ENCODE measurements around the gene CSF3. TPM values are rescaled to one million over a fixed set of nuclear protein-coding genes. Genes with fewer than 3 reads are reported as not detected.

Gene CSF3
- total RNA-seq = 10 to 100 TPM in 1 of 4 donors, 1 to 10 TPM in 1, not detected in 2; 2.6 to 38.9 TPM

GRCh38 chr17:40015005-40015997 is at the start of gene CSF3:
Gene CSF3 (plus strand): TSS chr17:40015440. CDS start chr17:40015475, 35 bp downstream.
- Histone ChIP-seq H3K4me1 (peaks cover 24 to 44% (median 34%) of the 10 kb centered on the region in 4 donors), H3K27ac (peak within 1 kb of the TSS; percentile 13 to 70 (median 61)), H3K4me3 (no peak within 1 kb of the TSS), H3K27me3 (no peaks in the 10 kb centered on the region), H3K36me3 (peaks cover 0 to 3% (median 0%) of the 10 kb centered on the region in 4 donors), H3K9me3 (no peaks in the 10 kb centered on the region)
- TF ChIP-seq POLR2AphosphoS5 (IDR thresholded peaks at IDR 0.05) (peak in 1 of 3 donors; percentile 6), EP300 (IDR thresholded peaks at IDR 0.05; ENCODE audit: low read depth) (no peak), POLR2A (IDR thresholded peaks at IDR 0.05) (peak; percentile 41), CTCF (IDR thresholded peaks at IDR 0.05) (no peak)
- in situ Hi-C loops (cut with MboI; ENCODE audit: low pct_ligation_motif_present in 1 of 4, low pct_unique_long_range_greater_than_20kb in 1 of 4, low sequenced_read_pairs in 3 of 4) = loop anchor here in 1 of 4 donors (25.0 kb wide), 1 partner anchor 272 kb away; the partner anchor contains the start of gene CDC6
- DNase-seq = peak; percentile 62
- 40% methylated on average over 4 to 19 of the region's 20 CpGs for WGBS, 2 donors (ENCODE audit: low coverage in 1 of 2)
- intact Hi-C loops (cut with DNase I; ENCODE audit: low total_unique reads) = loop anchor here (10.0 kb wide), 2 partner anchors 110 to 180 kb away; partner anchors contain the start of gene MSL1

- no peak for DNase-seq
- in situ Hi-C loops (cut with MboI; ENCODE audit: low pct_ligation_motif_present in 1 of 4, low pct_unique_long_range_greater_than_20kb in 1 of 4, low sequenced_read_pairs in 3 of 4) = no loop called here
- TF ChIP-seq POLR2A (IDR thresholded peaks at IDR 0.05) = no peak
- no peak for TF ChIP-seq POLR2AphosphoS5 (IDR thresholded peaks at IDR 0.05)
- TF ChIP-seq CTCF (IDR thresholded peaks at IDR 0.05) = no peak
- no peak for TF ChIP-seq EP300 (IDR thresholded peaks at IDR 0.05; ENCODE audit: low read depth)
- Histone ChIP-seq H3K27me3 (no peaks in the 10 kb centered on the region), H3K36me3 (no peaks in the 10 kb centered on the region), H3K9me3 (no peaks in the 10 kb centered on the region), H3K4me3 (no peak overlapping the region), H3K27ac (no peak overlapping the region), H3K4me1 (peaks cover 0 to 24% (median 16%) of the 10 kb centered on the region in 4 donors)
- intact Hi-C loops (cut with DNase I; ENCODE audit: low total_unique reads) = no loop called here
- 64% methylated on average over 6 of the region's 6 CpGs; no CpG with 5 or more reads in 1 of the 2 donors for WGBS, 2 donors (ENCODE audit: low coverage in 1 of 2)
Measured at GRCh38 chr17:39966771-39967170, 48.5 kb upstream of the CSF3 start.

GRCh38 chr17:39968761-39969160 is 46.5 kb upstream of the CSF3 start:
- TF ChIP-seq POLR2A (IDR thresholded peaks at IDR 0.05) (no peak), CTCF (IDR thresholded peaks at IDR 0.05) (no peak), EP300 (IDR thresholded peaks at IDR 0.05; ENCODE audit: low read depth) (no peak), POLR2AphosphoS5 (IDR thresholded peaks at IDR 0.05) (no peak)
- peaks cover 0 to 24% (median 16%) of the 10 kb centered on the region in 4 donors for H3K4me1 ChIP-seq
- no peak for DNase-seq
- H3K4me3 ChIP-seq = no peak overlapping the region
- intact Hi-C loops (cut with DNase I; ENCODE audit: low total_unique reads) = no loop called here
- H3K9me3 ChIP-seq = no peaks in the 10 kb centered on the region
- peak overlapping the region in 1 of 4 donors; percentile 12 for H3K27ac ChIP-seq
- H3K36me3 ChIP-seq = no peaks in the 10 kb centered on the region
- 63% methylated on average over 2 of the region's 2 CpGs; no CpG with 5 or more reads in 1 of the 2 donors for WGBS, 2 donors (ENCODE audit: low coverage in 1 of 2)
- in situ Hi-C loops (cut with MboI; ENCODE audit: low pct_ligation_motif_present in 1 of 4, low pct_unique_long_range_greater_than_20kb in 1 of 4, low sequenced_read_pairs in 3 of 4) = no loop called here
- H3K27me3 ChIP-seq = no peaks in the 10 kb centered on the region

GRCh38 chr17:39969375-39969774 is 45.9 kb upstream of the CSF3 start:
- H3K27ac ChIP-seq = peak overlapping the region in 1 of 4 donors; percentile 50
- H3K27me3 ChIP-seq = peaks cover 2% of the 10 kb centered on the region
- H3K4me3 ChIP-seq = no peak overlapping the region
- DNase-seq = no peak
- intact Hi-C loops (cut with DNase I; ENCODE audit: low total_unique reads) = no loop called here
- H3K36me3 ChIP-seq = no peaks in the 10 kb centered on the region
- no peaks in the 10 kb centered on the region for H3K9me3 ChIP-seq
- TF ChIP-seq CTCF (IDR thresholded peaks at IDR 0.05) (no peak), POLR2A (IDR thresholded peaks at IDR 0.05) (no peak), EP300 (IDR thresholded peaks at IDR 0.05; ENCODE audit: low read depth) (no peak), POLR2AphosphoS5 (IDR thresholded peaks at IDR 0.05) (no peak)
- 70 to 80% methylated on average over 5 to 6 of the region's 6 CpGs for WGBS, 2 donors (ENCODE audit: low coverage in 1 of 2)
- in situ Hi-C loops (cut with MboI; ENCODE audit: low pct_ligation_motif_present in 1 of 4, low pct_unique_long_range_greater_than_20kb in 1 of 4, low sequenced_read_pairs in 3 of 4) = no loop called here
- H3K4me1 ChIP-seq = peaks cover 0 to 24% (median 16%) of the 10 kb centered on the region in 4 donors

All from transverse colon (tissue), 4 donors.